GM18873 (cell line): ENCODE measurements around the gene ARGLU1.

Experiments used
- ATAC-seq: cut with Tn5 transposase; IDR thresholded peaks from one replicate; pipeline ENCODE4 v1.9.1; 2021; ENCODE audit warnings: mild to moderate bottlenecking, moderate library complexity, moderate number of reproducible peaks; ENCODE audit not compliant: unreplicated experiment, low FRiP score

The ARGLU1 gene

GRCh38 chr13:106527826-106528225 is 40.1 kb downstream of the ARGLU1 start:
- no peak for ATAC-seq

- no peak for ATAC-seq
Observed at GRCh38 chr13:106527445-106527801, 40.5 kb downstream of the ARGLU1 start.

- no peak for ATAC-seq
Observed at GRCh38 chr13:106526738-106527444, 41.0 kb downstream of the ARGLU1 start.

GRCh38 chr13:106525865-106526264 is 42.1 kb downstream of the ARGLU1 start:
- ATAC-seq = no peak

- no peak for ATAC-seq
Observed at GRCh38 chr13:106524108-106524507, 43.8 kb downstream of the ARGLU1 start.

- no peak for ATAC-seq
Observed at GRCh38 chr13:106523576-106523975, 44.4 kb downstream of the ARGLU1 start.

- no peak for ATAC-seq
Observed at GRCh38 chr13:106522898-106523525, 44.9 kb downstream of the ARGLU1 start.

GRCh38 chr13:106522112-106522705 is 45.7 kb downstream of the ARGLU1 start:
- ATAC-seq = no peak

GRCh38 chr13:106521095-106521799 is 46.7 kb downstream of the ARGLU1 start:
- no peak for ATAC-seq

GRCh38 chr13:106520251-106521054 is 47.5 kb downstream of the ARGLU1 start:
- no peak for ATAC-seq

- no peak for ATAC-seq
Observed at GRCh38 chr13:106518512-106518911, 49.4 kb downstream of the ARGLU1 start.

- ATAC-seq = no peak
Observed at GRCh38 chr13:106517109-106517847, 50.7 kb downstream of the ARGLU1 start.

GRCh38 chr13:106515635-106516254 is 52.2 kb downstream of the ARGLU1 start:
- ATAC-seq = no peak

- ATAC-seq = no peak
Observed at GRCh38 chr13:106514928-106515634, 52.9 kb downstream of the ARGLU1 start.

GRCh38 chr13:106513025-106513983 is 54.6 kb downstream of the ARGLU1 start:
- no peak for ATAC-seq

- ATAC-seq = no peak
Observed at GRCh38 chr13:106507560-106508274, 60.2 kb downstream of the ARGLU1 start.

GRCh38 chr13:106506286-106506685 is 61.7 kb downstream of the ARGLU1 start:
- no peak for ATAC-seq
